ENCODE data around the gene DLG5. TPM values are rescaled to one million over a fixed set of nuclear protein-coding genes. Genes with fewer than 3 reads are reported as not detected.

DLG5 gene
- total RNA-seq, 2 donors from 2014 or later: 1.3 to 4.6 TPM

DNA sequence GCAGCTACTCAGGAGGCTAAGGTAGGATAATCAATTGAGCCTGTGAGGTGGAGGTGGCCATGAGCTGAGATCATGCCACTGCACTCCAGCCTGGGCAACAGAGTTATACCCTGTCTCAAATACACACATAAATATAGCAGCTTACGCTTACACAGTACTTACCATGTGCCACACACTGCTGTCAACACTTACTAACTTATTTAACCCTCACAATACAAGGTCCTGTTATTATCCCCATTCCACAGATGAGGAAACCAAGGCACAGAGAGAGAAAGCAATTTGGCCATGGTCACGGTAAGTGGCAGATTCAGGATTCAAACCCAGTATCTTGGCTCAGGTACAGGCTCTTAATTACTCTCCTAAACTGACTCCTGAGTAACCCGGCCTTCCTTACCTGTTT lies 19.1 kb downstream of the DLG5 start:
- DNase-seq (ENCODE audit: low spot score in 2 of 2): no peak
- no peak for ATAC-seq
- H3K27ac Mint-ChIP-seq: no peak overlapping the region
- H3K36me3 Mint-ChIP-seq: no peaks in the 10 kb centered on the region
- H3K9me3 Mint-ChIP-seq: no peaks in the 10 kb centered on the region

DNA sequence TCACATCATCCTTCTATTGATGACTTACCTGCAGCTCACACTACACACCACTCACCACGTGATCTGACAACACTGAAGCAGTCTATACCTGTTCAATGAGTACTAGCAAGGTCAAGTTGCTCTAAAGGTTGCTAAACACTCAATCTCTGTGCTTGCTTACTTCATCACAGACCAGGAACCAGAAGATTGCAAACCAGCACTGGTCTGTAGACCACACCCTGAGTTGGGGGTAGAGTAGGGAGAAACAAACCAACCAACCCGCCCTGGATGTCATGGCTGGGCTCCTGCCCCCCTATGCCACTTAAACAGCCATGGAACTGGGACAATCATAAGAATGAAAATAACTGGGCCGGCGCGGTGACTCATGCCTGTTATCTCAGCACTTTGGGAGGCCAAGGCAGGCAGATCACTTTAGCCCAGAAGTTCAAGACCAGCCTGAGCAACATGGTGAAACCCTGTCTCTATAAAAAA lies 19.6 kb downstream of the DLG5 start:
- ATAC-seq (no peak), DNase-seq (ENCODE audit: low spot score in 2 of 2) (no peak)
- H3K36me3 Mint-ChIP-seq: no peaks in the 10 kb centered on the region
- no peak overlapping the region for H3K27ac Mint-ChIP-seq
- H3K9me3 Mint-ChIP-seq: no peaks in the 10 kb centered on the region

DNA sequence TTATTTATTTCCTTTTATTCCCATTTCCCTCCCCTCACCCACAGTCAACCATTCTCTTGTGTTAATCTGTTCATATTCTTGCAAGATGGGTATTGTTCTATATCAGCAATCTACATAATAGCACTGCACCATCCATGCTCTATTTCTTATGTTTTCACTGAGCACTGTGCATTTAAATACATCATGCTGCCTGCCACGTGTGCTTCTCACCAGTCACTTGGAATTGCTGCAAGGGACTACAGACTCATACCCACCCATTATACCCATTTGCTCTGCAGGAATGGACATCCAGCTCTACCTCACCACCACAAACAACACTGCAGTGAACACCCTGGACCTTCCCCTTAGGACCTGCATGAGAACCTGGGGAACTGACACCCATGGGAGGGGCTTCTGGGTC lies 20.8 kb downstream of the DLG5 start:
- H3K9me3 Mint-ChIP-seq: no peaks in the 10 kb centered on the region
- ATAC-seq (no peak), DNase-seq (ENCODE audit: low spot score in 2 of 2) (no peak)
- H3K27ac Mint-ChIP-seq: no peak overlapping the region
- no peaks in the 10 kb centered on the region for H3K36me3 Mint-ChIP-seq

DNA sequence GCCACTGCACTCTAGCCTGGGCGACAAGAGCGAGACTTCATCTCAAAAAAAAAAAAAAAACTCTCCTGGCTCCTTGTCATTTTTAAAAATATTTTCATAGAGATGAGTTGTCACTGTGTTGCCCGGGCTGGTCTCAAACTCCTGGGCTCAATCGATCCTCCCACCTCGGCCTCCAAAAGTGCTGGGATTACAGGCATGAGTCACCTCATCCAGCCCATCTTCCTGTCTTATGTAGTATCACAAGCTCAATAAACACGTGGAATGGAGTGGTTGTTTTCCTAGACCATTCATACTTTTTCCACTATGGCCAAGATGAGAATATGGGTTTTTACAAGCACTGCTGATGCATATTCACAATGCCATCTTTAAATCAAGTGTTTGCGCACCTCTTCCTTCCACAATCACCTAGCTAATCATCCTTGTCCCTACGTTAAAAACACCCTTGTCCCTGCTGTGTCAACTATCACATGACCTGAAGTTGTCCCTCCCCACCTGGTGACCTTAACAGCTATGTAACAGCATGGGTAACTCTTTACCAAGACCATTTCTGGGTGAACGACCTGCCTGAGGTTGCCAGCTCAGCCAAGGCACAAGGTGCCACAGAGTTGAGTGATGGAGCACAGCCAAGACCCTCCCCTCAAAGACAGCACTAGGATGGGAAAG lies 21.3 kb downstream of the DLG5 start:
- Mint-ChIP-seq H3K36me3 (no peaks in the 10 kb centered on the region), H3K9me3 (no peaks in the 10 kb centered on the region), H3K27ac (no peak overlapping the region)
- DNase-seq (ENCODE audit: low spot score in 2 of 2) (no peak), ATAC-seq (no peak)

- ATAC-seq (no peak), DNase-seq (ENCODE audit: low spot score in 2 of 2) (no peak)
- Mint-ChIP-seq H3K36me3 (no peaks in the 10 kb centered on the region), H3K9me3 (no peaks in the 10 kb centered on the region), H3K27ac (no peak overlapping the region)
Observed at GRCh38 chr10:77904100-77904840, 22.3 kb downstream of the DLG5 start.

DNA sequence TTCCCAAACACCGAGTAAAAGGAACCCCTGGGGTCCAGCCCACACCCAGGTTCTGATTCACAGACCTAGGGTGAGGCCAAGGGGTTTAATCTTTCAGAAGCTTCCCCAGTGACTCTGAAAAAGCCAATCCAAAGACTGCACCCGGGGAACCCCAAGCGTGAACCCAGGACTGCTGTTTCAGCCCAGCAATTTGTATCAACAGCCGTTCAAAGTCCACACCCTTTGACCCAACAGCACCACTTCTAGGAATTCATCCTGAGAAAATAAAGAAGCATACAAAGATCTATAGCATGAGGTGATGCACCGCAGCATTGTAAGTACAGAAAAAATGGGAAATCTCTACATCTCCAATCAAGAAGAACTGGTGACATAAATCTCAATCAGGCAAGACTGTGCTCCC lies 24.4 kb downstream of the DLG5 start:
- ATAC-seq: no peak
- Mint-ChIP-seq H3K9me3 (no peaks in the 10 kb centered on the region), H3K36me3 (no peaks in the 10 kb centered on the region)

DNA sequence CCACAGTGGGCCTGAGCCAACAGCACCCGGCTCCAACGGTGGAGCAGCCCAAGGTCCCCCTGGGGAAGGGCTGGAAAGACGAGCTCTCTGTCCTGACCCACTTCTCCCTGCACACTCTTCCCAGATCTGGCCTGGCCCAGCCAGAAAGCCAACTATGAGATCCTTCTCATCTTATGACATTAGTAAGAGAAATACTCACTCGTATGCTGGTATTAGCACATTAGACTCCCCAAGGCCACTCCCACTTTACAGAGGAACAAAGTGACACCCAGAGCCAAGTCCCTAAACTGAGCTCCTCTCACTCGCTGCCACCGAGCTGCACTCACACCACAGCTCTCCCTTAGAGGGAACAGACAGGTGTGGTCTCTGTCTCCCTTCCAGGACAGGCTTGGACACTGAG lies 24.8 kb downstream of the DLG5 start:
- ATAC-seq: no peak
- DNase-seq (ENCODE audit: low spot score in 2 of 2): no peak
- Mint-ChIP-seq H3K36me3 (no peaks in the 10 kb centered on the region), H3K27ac (peak overlapping the region in 1 of 2 donors; percentile 55), H3K9me3 (no peaks in the 10 kb centered on the region)

More for the DNA sequence above, 24.4 kb downstream of the DLG5 start:
- no peak overlapping the region for H3K27ac Mint-ChIP-seq
- DNase-seq (ENCODE audit: low spot score in 2 of 2): no peak

- no peak overlapping the region for H3K27ac Mint-ChIP-seq
- H3K9me3 Mint-ChIP-seq: no peaks in the 10 kb centered on the region
- no peaks in the 10 kb centered on the region for H3K36me3 Mint-ChIP-seq
- DNase-seq (ENCODE audit: low spot score in 2 of 2) (no peak), ATAC-seq (no peak)
Observed at GRCh38 chr10:77899690-77900089, 26.9 kb downstream of the DLG5 start.

- Mint-ChIP-seq H3K36me3 (no peaks in the 10 kb centered on the region), H3K27ac (no peak overlapping the region), H3K9me3 (no peaks in the 10 kb centered on the region)
- no peak for DNase-seq (ENCODE audit: low spot score in 2 of 2)
- ATAC-seq: no peak
Observed at GRCh38 chr10:77899080-77899477, 27.5 kb downstream of the DLG5 start.

GRCh38 chr10:77898323-77899079 lies 28.1 kb downstream of the DLG5 start:
- no peaks in the 10 kb centered on the region for H3K36me3 Mint-ChIP-seq

DNA sequence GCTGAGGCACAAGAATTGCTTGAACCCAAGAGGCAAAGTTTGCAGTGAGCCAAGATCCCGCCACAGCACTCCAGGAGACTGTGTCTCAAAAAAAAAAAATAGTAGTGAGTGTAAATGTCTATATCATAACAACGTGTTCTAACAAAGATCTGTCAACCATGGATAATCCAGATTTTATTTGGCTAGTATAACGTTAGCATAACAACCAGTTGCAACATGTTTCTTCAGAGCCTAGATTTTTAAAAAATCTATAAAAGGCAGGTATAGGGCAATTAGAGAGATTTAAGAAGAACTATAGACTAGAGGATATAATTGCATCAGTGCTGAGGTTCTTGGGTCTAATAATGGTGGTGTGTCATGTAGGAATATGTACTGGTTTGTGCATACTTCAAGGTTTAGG lies 30.5 kb downstream of the DLG5 start:
- no peak for ATAC-seq
- no peak for DNase-seq (ENCODE audit: low spot score in 2 of 2)

More at GRCh38 chr10:77898323-77899079, 28.1 kb downstream of the DLG5 start:
- H3K9me3 Mint-ChIP-seq: no peaks in the 10 kb centered on the region
- H3K27ac Mint-ChIP-seq: no peak overlapping the region
- DNase-seq (ENCODE audit: low spot score in 2 of 2): no peak
- ATAC-seq: no peak

GRCh38 chr10:77894058-77894457 lies 32.5 kb downstream of the DLG5 start:
- ATAC-seq (no peak), DNase-seq (ENCODE audit: low spot score in 2 of 2) (no peak)
- Mint-ChIP-seq H3K27ac (peak overlapping the region in 1 of 2 donors; percentile 53), H3K9me3 (no peaks in the 10 kb centered on the region), H3K36me3 (no peaks in the 10 kb centered on the region)

More for the DNA sequence above, 30.5 kb downstream of the DLG5 start:
- no peaks in the 10 kb centered on the region for H3K9me3 Mint-ChIP-seq
- no peaks in the 10 kb centered on the region for H3K36me3 Mint-ChIP-seq
- H3K27ac Mint-ChIP-seq: no peak overlapping the region

- no peak for DNase-seq (ENCODE audit: low spot score in 2 of 2)
- H3K27ac Mint-ChIP-seq: no peak overlapping the region
- H3K9me3 Mint-ChIP-seq: no peaks in the 10 kb centered on the region
- no peak for ATAC-seq
- H3K36me3 Mint-ChIP-seq: no peaks in the 10 kb centered on the region
Observed at GRCh38 chr10:77893386-77893785, 33.2 kb downstream of the DLG5 start.

GRCh38 chr10:77892761-77893160 lies 33.8 kb downstream of the DLG5 start:
- ATAC-seq (no peak), DNase-seq (ENCODE audit: low spot score in 2 of 2) (no peak)
- H3K9me3 Mint-ChIP-seq: no peaks in the 10 kb centered on the region
- no peaks in the 10 kb centered on the region for H3K36me3 Mint-ChIP-seq
- no peak overlapping the region for H3K27ac Mint-ChIP-seq

DNA sequence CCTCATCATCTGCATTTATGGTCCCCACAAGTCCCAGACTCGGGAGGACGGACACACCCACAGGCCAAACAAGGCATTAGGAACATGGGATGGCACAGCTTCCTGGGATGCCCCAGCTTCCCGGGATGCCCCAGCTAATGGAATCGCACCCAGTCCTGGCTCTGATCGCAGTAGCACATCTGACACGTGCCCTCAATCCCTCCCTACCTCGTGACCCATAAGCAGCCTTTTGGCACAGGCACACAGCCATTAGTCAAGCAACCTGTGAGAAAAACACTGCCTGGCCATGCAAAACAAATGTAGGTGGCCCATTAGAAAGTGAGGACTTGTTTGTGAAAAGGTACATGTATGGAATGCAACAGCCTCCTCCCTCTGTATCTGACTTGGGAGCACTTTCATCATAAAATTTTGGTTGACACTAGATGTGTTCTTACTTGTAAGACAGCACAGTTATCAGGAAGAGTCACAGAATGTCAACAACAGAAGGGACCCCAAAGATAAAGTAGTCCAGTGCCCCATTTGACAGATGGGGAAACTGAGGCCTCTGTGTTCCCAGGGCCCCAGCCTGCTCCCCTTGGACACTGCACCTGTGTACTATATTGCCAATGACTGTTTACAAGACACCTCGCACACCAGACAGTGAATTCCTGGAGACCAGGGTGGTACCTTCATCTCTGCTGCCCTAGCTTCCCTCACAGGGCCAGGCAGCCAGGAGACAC lies 34.4 kb downstream of the DLG5 start:
- DNase-seq (ENCODE audit: low spot score in 2 of 2): no peak
- Mint-ChIP-seq H3K36me3 (no peaks in the 10 kb centered on the region), H3K27ac (no peak overlapping the region), H3K9me3 (no peaks in the 10 kb centered on the region)
- ATAC-seq: no peak

GRCh38 chr10:77890097-77890496 lies 36.5 kb downstream of the DLG5 start:
- H3K27ac Mint-ChIP-seq: no peak overlapping the region
- no peak for ATAC-seq
- no peaks in the 10 kb centered on the region for H3K9me3 Mint-ChIP-seq
- DNase-seq (ENCODE audit: low spot score in 2 of 2): no peak
- no peaks in the 10 kb centered on the region for H3K36me3 Mint-ChIP-seq
